ENCODE results near the gene SND1. TPM values are rescaled to one million over a fixed set of nuclear protein-coding genes. Genes with fewer than 3 reads are reported as not detected.
A peak's percentile ranks its signal among the peaks of the same experiment; 100 is the strongest.
"Not testable (repeated sequence)": the region's sequence is repeated elsewhere in the genome, so short reads cannot be mapped to it uniquely, and the experiment has no call there.

Gene SND1
- total RNA-seq, 3 donors from 2014 or later: 83.5 to 131 (median 120) TPM

DNA sequence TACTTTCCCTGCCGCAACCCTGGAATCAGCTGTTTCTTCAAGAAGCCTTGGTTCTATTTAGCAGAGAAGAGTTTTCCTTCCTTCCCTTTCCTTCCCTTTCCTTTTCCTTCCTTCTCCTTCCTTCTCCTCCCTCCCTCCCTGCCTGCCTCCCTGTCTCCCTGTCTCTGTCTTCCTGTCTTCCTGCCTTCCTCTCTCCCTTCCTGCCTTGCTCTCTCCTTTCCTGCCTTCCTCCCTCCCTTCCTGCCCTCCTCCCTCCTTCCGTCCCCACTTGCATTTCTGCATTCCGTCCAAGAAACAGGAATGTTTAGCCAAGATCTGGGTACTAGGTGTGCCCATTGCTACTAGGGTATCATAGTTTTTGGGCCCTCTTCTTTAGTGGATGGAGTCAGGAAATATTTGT is 21.9 kb downstream of the SND1 start:
- Histone ChIP-seq H3K9me3 (no peaks in the 10 kb centered on the region), H3K36me3 (no peaks in the 10 kb centered on the region), H3K27me3 (no peaks in the 10 kb centered on the region), H3K27ac (peak overlapping the region in 1 of 2 donors; percentile 40), H3K4me1 (no peaks in the 10 kb centered on the region), H3K4me3 (no peak overlapping the region)
- intact Hi-C loops (cut with DNase I; ENCODE audit: low total_unique reads): no loop called here
- TF ChIP-seq, protein P1, sequence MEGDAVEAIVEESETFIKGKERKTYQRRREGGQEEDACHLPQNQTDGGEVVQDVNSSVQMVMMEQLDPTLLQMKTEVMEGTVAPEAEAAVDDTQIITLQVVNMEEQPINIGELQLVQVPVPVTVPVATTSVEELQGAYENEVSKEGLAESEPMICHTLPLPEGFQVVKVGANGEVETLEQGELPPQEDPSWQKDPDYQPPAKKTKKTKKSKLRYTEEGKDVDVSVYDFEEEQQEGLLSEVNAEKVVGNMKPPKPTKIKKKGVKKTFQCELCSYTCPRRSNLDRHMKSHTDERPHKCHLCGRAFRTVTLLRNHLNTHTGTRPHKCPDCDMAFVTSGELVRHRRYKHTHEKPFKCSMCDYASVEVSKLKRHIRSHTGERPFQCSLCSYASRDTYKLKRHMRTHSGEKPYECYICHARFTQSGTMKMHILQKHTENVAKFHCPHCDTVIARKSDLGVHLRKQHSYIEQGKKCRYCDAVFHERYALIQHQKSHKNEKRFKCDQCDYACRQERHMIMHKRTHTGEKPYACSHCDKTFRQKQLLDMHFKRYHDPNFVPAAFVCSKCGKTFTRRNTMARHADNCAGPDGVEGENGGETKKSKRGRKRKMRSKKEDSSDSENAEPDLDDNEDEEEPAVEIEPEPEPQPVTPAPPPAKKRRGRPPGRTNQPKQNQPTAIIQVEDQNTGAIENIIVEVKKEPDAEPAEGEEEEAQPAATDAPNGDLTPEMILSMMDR (IDR thresholded peaks at IDR 0.05): no peak
- DNase-seq (ENCODE audit: low spot score in 2 of 2): no peak

DNA sequence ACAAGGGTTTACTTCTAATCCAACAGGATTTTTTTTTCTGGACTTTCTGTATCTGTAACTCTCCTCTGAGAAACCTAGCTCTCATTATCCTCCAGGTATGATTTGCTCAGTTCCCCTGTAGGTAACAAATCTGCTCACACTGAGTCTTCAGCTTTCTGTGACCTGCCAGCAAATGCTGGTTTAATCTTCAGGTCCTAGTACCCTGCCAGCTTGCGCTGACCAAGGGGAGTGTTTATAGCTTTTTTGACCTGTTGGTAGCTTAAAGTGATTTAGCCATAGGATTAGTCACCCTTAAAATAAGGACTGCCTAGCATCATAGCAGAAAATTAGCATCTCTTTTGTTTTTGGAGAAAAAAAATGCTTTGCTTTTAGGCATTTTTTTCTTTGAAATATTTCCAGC is 22.4 kb downstream of the SND1 start:
- no peak for DNase-seq (ENCODE audit: low spot score in 2 of 2)
- H3K4me1 ChIP-seq: no peaks in the 10 kb centered on the region
- intact Hi-C loops (cut with DNase I; ENCODE audit: low total_unique reads): no loop called here
- no peaks in the 10 kb centered on the region for H3K9me3 ChIP-seq
- no peaks in the 10 kb centered on the region for H3K36me3 ChIP-seq
- no peak overlapping the region for H3K4me3 ChIP-seq
- H3K27ac ChIP-seq: no peak overlapping the region
- H3K27me3 ChIP-seq: no peaks in the 10 kb centered on the region
- TF ChIP-seq, protein P1 (IDR thresholded peaks at IDR 0.05): no peak
- no peak for TF ChIP-seq POLR2A (IDR thresholded peaks at IDR 0.05)
- no peak for TF ChIP-seq POLR2AphosphoS5 (IDR thresholded peaks at IDR 0.05)

GRCh38 chr7:127674923-127675322 is 22.9 kb downstream of the SND1 start:
- DNase-seq (ENCODE audit: low spot score in 2 of 2); H3K36me3 ChIP-seq; H3K4me1 ChIP-seq; H3K27me3 ChIP-seq; intact Hi-C loops (cut with DNase I; ENCODE audit: low total_unique reads); H3K27ac ChIP-seq; H3K4me3 ChIP-seq; H3K9me3 ChIP-seq: not testable (repeated sequence)

DNA sequence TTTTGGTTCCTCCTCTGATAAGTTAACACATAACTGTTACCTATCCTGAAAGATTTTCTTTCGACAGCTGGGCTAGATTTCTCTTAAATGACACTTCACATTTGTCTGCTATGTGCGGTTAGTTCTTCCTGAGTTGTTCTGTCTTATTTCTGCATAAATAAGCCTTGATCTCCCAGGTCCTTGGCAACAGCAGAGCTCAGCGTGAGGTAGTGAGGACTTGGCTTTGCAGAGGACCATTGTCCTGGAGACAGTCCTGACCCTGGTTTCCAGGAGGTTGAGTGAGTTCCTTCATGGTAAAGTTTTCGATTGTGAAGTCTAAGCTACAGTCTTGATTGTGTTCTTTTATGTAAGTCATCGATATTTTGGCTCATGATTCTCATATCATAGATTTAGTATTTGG is 23.7 kb downstream of the SND1 start:
- no peak overlapping the region for H3K4me3 ChIP-seq
- no peaks in the 10 kb centered on the region for H3K27me3 ChIP-seq
- no peaks in the 10 kb centered on the region for H3K9me3 ChIP-seq
- DNase-seq (ENCODE audit: low spot score in 2 of 2): no peak
- no peak for TF ChIP-seq POLR2AphosphoS5 (IDR thresholded peaks at IDR 0.05)
- TF ChIP-seq POLR2A (IDR thresholded peaks at IDR 0.05): no peak
- TF ChIP-seq, protein P1 (IDR thresholded peaks at IDR 0.05): no peak
- no peak overlapping the region for H3K27ac ChIP-seq
- intact Hi-C loops (cut with DNase I; ENCODE audit: low total_unique reads): no loop called here
- no peaks in the 10 kb centered on the region for H3K4me1 ChIP-seq
- H3K36me3 ChIP-seq: no peaks in the 10 kb centered on the region

DNA sequence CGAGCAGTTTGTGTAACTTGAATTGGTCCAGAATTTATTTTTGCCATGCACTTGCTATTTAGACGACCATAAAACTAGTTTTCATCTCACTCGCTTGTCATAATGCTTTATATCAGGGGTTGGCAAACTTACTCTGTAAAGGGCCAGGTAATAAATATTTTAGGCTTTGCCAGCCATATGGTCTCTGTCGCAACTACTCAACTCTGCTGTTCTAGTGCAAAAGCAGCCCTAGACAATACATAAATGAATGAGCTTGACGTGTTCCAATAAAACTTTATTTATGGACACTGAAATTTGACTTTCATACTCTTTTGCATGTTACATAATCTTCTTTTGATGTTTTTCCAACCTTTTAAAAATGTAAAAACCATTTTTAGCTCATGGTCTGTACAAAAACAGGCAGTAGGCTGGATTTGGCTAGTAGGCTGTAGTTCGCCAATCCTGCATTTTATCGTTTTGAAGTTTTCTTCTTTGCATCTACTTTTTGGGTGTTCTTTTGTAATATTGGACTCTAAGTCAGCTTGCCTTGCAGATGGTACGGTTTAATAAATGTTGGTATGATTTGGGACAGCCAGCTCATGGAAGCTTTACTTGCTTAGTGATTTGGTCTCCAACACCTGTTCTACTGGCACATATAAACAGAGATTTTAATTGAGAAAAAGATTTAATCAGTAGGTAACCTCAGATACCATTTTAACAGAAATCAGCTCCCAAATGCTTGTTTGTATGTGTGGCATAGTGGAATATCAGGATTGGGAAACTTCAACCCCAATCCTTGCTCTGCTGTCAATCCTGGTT is 25.6 kb downstream of the SND1 start:
- intact Hi-C loops (cut with DNase I; ENCODE audit: low total_unique reads): no loop called here
- TF ChIP-seq POLR2AphosphoS5 (IDR thresholded peaks at IDR 0.05) (no peak), POLR2A (IDR thresholded peaks at IDR 0.05) (no peak)
- TF ChIP-seq, protein P1 (IDR thresholded peaks at IDR 0.05): no peak
- H3K4me1 ChIP-seq: no peaks in the 10 kb centered on the region
- H3K9me3 ChIP-seq: no peaks in the 10 kb centered on the region
- no peaks in the 10 kb centered on the region for H3K27me3 ChIP-seq
- H3K36me3 ChIP-seq: no peaks in the 10 kb centered on the region
- H3K27ac ChIP-seq: no peak overlapping the region
- no peak for DNase-seq (ENCODE audit: low spot score in 2 of 2)
- no peak overlapping the region for H3K4me3 ChIP-seq

All from breast epithelium (tissue), 4 donors.